ENCODE results near the gene KPNB1. TPM values are rescaled to one million over a fixed set of nuclear protein-coding genes. Genes with fewer than 3 reads are reported as not detected.

KPNB1 gene
- total and polyA plus RNA-seq, 2 of the 4 experiments (the other 2 are of a cell fraction) = 206 to 1,082 TPM

GRCh38 chr17:47686276-47686635 lies 36.5 kb downstream of the KPNB1 start:
- H3K79me1 ChIP-seq (ENCODE audit: low read depth in 1 of 2, low read length in 2 of 2) = peaks cover 13 to 41% of the 10 kb centered on the region in 2 experiments
- no peak overlapping the region for H4K5ac ChIP-seq (ENCODE audit: low read depth, low read length)
- H3K4me3 ChIP-seq (ENCODE audit: insufficient read depth, low read depth, low read length) = no peak overlapping the region
- H2AK5ac ChIP-seq (ENCODE audit: low read depth, low read length) = no peak overlapping the region
- intact Hi-C loops (cut with micrococcal nuclease) = no loop called here
- in situ Hi-C loops (cut with MboI; ENCODE audit: low sequenced_read_pairs) = no loop called here
- H3K9me1 ChIP-seq (ENCODE audit: insufficient read depth, low read length) = peaks cover 17% of the 10 kb centered on the region
- H3K56ac ChIP-seq (ENCODE audit: extremely low read depth, insufficient read depth, low read length) = no peak overlapping the region
- H3K9me3 ChIP-seq (ENCODE audit: control insufficient read depth, insufficient read depth, low read length) = no peaks in the 10 kb centered on the region
- H4K8ac ChIP-seq (ENCODE audit: low read depth in 2 of 2, low read length in 2 of 2) = no peak overlapping the region
- no peak overlapping the region for H3K4ac ChIP-seq (ENCODE audit: low read depth, low read length)
- peaks cover 21% of the 10 kb centered on the region for H3K36me3 ChIP-seq (ENCODE audit: control insufficient read depth, insufficient read depth, low read length)
- no peak overlapping the region for H2BK120ac ChIP-seq (ENCODE audit: low read depth, low read length)
- ChIA-PET POLR2A (ENCODE audit: unreplicated experiment) (no interaction called here), CTCF (no interaction called here)
- H3K9ac ChIP-seq (ENCODE audit: low read depth, low read length) = no peak overlapping the region
- peak overlapping the region; percentile 20 for H3K4me2 ChIP-seq (ENCODE audit: low read depth, low read length)
- dilution Hi-C loops (cut with HindIII; ENCODE audit: low sequenced_read_pairs, unreplicated experiment) = no loop called here
- peaks cover 20% of the 10 kb centered on the region for H3K4me1 ChIP-seq (ENCODE audit: control insufficient read depth, insufficient read depth, low read length)
- no peak overlapping the region for H3K23ac ChIP-seq (ENCODE audit: low read depth, low read length)
- no peak for TF ChIP-seq CHD1 (IDR thresholded peaks at IDR 0.05; ENCODE audit: low read depth, low read length)
- TF ChIP-seq POLR2A (IDR thresholded peaks at IDR 0.05; ENCODE audit: low read depth, low read length) = no peak
- TF ChIP-seq CEBPB (IDR thresholded peaks at IDR 0.05; ENCODE audit: low read depth, low read length) = peak; percentile 87
- H2AK9ac ChIP-seq (replicated peaks; ENCODE audit: low read depth, low read length, poor library complexity) = no peak overlapping the region
- BruUV-seq (replicated peaks) = no TSS peak
- ATAC-seq (ENCODE audit: low read depth) (peak; percentile 46), DNase-seq (peak; percentile 58)
- peaks cover 48% of the 10 kb centered on the region for H4K20me1 ChIP-seq (ENCODE audit: insufficient read depth, low read length)
- no peak overlapping the region for H2BK15ac ChIP-seq (ENCODE audit: low read depth, low read length)
- no peak overlapping the region for H3K18ac ChIP-seq (ENCODE audit: low read depth, low read length)
- H2AFZ ChIP-seq (replicated peaks; ENCODE audit: low read length, poor library complexity) = no peak overlapping the region
- peak overlapping the region; percentile 65 for H2BK5ac ChIP-seq (ENCODE audit: low read depth, low read length, poor library complexity, severe bottlenecking)
- no CpG with 5 or more reads among the region's 1 CpG for whole genome bisulfite sequencing, 2 experiments (ENCODE audit: extremely low coverage in 2 of 2, insufficient read length in 1 of 2)
- no peak overlapping the region for H4K91ac ChIP-seq (ENCODE audit: insufficient read depth, low read depth, low read length)
- no peaks in the 10 kb centered on the region for H3K27me3 ChIP-seq (ENCODE audit: control insufficient read depth, insufficient read depth, low read length)
- H3K27ac ChIP-seq (ENCODE audit: insufficient read depth, low read length) = no peak overlapping the region; the same call in 1 of the 2 replicates
- H3K14ac ChIP-seq (replicated peaks; ENCODE audit: low read depth, low read length) = no peak overlapping the region
- no peak overlapping the region for H2BK20ac ChIP-seq (ENCODE audit: low read depth, low read length)

Data from IMR-90 (cell line).